Middle frontal gyrus (tissue), 1 donor: ENCODE data around the gene NTMT1.

ENCODE experiments used
- DNase-seq: peaks from one replicate; pipeline ENCODE4 v3.0.0-alpha.2; 2015; ENCODE audit warnings: low spot score; ENCODE audit errors: extremely low spot score

Gene NTMT1

DNA sequence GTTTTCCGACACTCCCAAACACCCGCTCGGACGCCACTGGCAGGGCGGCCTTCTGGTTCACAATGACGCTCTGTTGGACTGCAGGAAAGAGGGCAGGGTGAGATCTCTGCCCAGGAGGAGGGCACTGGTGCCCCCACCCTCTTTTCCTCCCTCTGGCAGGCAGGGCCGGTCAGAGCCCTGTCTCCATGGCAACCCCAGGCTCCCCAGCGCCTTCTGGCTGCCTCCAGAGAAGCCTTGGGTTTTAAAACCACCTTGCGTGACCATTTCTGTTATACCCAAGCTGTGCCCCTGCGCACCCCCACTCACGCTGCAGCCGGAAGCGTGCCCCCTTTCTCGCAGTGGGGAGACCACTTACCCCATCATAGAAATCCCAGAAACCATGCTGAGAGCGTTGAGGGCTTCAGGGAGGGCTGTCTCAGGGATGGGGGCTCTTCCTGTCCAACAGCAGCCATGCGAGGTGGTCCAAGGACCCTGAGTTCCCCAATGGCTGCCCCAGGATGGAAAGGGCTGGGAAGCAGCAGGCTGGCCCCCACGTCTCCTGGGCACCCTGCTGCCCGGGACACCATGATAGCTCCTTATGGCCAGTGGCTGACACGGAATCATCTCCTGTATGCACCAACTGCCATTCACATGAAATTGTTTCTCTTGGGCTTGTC, 12.3 kb upstream of the NTMT1 start:
- peak; percentile 73 for DNase-seq

DNA sequence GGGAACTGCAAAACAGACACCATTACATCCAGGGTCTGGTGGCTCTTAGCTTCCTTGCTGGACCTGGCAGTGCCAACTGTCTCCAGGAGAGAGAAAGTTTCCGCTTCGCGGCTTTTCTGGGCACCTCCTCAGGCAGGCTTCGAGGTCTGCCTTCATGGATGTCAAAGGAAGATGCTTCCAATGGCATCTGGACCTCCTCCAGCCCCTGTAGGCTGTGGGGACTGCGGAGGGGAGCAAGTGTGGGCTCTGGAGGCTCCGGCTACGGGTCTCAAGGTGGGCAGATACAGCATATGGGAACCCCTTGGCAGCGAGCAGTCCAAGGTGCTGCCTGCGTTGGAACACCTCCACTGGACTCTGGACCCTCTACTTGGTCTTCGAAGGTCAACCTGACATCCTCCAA, 11.0 kb upstream of the NTMT1 start:
- no peak for DNase-seq

DNA sequence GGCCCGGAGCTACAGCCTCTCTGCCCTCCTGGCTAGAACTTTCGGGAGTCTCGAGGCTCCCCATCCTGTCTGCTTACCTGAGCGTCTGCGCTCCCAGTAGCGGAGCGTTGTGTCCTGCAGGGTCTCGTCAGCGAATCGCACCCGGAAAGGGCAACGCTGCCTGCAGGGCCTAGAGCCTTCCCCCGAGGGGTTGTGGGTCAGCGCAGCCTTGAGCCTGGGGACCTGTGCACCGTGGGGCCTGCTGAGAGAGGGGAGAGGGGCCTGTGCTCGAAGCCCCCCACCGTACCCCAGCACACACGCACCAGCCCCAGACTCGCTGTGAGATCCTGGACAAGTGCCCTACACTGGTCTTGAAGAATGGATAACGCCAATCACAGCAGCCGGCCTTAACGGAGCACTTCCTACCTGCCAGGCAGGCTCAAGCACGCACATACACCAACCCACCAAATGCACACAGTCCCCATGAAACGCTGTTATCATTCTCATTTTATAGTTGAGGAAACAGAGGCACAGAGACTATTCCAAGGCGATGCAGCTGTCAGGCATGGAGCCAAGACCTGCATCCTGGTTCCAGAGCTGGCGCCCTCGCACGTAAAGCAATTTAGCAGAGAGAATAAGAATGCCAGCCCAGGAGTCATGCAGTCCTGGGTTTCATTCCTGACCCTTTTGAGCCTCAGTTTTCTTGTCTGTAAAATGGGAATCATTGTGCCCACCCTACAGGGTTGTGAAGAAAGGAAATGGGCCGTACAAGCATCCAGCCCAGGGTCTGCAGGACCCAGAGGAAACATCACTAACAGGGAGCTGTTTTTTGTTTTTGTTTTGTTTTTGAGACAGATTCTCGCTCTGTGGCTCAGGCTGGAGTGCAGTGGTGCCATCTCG, 10.3 kb upstream of the NTMT1 start:
- no peak for DNase-seq

DNA sequence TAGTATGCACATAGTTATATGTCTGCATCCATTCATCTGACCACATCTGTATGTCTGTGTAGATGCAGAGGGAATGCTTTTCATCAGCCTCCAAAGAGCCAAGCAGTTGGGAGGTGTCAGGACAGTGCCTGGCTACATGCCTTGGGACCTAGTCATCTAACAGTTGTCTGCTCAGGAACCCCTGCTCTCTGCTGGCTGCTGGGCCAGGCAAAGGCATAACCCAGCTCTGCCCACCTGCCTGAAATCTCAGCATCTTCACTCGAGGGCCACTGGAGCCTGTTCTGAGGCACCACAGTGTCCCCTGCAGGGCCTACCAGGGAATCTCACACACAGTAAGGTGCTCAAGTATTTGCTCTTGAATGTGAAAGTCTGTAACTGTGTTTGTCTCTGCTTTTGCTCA, 8.8 kb upstream of the NTMT1 start:
- no peak for DNase-seq

DNA sequence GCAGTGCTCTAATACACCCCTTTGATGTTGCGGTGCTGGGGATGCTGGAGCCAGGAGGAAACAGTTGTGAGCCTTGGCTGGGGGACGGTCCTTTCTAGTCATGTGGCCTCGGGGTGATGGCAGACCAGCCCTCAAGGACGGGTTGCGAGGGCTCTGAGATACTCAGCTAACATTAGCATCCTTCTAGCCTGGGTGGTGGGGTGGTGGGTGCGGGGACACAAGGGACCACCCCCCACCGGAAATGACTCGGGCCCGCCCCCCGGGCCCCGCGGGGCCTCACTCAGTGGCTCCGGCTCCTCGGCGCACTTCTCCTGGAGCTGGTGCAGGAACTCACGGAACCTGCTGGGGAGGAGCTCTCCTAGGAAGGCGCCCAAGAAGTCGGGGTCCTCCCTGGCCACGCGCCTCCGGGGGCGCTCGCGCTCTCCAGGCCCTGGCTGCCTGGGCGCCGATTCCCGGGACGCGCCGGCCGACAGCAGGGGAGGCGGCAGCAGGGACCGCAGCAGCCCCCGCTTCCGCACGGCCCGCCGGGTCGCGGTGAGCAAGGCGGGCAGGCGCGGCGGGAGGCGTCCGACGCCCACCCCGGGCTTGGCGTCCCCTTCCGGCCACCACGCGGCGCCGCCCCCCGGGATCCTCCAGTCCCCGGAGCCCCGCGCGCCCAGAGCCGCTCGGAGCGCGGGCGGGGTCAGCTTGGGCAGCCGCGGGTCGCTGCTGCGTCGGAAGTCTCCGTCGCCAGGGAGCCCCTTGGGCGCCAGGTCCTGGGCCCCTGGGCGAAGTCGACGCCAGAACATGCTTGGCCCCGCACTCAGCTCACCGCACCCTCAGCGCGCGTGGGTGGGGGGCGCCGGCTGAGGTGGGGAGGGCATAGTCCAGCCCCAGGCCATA, 5.9 kb upstream of the NTMT1 start:
- no peak for DNase-seq

DNA sequence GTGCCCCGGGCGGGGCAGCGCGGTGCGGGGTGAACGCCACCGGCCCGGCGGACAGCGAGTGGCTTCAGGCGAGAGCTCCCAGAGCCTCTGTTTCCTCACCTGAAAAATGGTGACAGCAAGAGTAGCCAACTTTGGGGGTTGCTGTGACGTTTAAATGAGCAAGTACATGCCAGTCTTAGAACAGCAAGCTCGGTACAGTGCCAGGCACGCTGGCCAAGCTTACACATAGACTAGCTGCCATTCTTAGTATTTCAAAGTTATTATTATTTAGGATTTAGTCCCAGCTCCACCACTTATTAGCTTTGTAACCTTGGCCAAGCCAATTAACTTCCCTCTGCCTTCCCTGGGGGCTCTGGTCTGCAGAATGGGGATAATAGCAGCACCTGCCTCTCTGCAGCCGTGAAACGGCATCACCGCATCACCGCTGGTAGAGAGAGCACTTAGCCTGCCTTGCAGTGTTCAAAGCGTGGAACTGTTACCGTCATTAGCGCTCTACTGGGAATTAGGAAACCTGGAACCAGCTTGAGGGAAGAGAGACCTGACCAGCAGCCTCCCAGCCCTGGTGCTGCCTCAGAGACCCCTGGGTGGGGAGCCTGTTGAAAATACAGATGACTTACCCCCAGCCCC, 5.2 kb upstream of the NTMT1 start, which contains the start of gene C9orf50:
C9orf50 (minus strand) TSS at position 433 of the 627 bp plus-strand sequence. CDS start 527 bp downstream, outside the sequence.
- no peak for DNase-seq

DNA sequence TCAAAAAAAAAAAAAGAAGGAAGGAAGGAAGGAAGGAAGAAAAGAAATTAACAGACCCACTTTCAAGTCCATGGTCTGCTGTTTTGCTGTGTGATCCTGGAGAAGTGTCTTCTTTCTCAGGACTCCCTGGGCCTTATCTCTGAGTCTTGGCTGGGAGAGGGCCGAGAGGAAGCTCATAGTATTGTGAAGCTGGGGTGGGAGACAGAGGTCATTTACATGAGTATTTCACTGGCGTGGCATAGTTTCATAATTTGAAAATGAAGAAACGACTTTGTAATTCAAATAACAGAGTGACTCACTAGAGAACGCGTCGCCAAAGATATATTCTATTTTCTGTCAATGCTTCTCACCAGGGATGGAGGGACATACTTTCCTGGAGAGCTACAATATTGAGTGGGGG, 2.6 kb upstream of the NTMT1 start:
- DNase-seq: no peak

DNA sequence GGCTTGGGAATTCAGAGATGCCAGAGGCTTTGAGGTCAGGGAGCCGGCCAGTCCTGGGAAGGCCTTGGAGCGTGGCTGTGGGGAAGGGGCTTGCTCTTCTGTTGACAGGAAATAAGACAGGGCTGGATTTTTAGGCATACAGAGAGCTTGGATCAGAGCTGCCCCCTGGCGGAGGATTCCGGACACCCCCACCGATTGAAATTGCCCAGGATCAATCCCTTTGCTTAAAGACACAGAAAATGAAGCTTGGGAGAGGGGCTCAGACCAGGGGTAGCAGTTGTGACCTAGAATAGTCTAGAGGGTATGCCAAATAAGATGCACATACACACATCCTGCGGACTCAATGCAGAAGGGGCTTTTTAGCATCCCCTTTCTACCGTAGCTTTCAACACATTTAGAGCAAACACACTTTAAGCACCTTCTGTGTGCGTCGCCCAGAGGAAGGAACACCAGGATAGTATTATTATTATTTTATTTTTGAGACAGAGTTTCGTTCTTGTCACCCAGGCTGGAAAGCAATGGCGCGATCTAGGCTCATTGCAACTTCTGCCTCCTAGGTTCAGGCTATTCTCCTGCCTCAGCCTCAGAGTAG, 1.7 kb upstream of the NTMT1 start:
- DNase-seq: no peak

DNA sequence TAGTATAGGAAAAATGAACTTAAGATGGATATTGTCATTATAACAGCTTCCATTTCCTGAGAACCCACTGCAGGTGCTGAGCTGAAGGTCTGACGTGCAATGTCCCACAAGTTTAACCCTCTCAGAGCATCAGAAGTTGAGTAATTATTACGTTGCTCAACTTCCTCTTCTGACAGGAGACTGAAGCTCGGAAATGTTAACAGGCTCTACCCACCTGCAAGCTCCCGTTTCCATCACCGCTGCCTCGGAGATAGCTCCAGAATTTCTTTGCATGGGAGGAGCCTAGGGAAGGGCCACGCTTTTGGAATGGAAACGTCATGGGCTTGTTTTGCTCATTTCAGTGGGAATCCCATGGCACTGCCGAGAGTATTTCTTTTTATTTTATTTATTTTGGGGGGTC, 1.0 kb upstream of the NTMT1 start:
- DNase-seq: no peak

DNA sequence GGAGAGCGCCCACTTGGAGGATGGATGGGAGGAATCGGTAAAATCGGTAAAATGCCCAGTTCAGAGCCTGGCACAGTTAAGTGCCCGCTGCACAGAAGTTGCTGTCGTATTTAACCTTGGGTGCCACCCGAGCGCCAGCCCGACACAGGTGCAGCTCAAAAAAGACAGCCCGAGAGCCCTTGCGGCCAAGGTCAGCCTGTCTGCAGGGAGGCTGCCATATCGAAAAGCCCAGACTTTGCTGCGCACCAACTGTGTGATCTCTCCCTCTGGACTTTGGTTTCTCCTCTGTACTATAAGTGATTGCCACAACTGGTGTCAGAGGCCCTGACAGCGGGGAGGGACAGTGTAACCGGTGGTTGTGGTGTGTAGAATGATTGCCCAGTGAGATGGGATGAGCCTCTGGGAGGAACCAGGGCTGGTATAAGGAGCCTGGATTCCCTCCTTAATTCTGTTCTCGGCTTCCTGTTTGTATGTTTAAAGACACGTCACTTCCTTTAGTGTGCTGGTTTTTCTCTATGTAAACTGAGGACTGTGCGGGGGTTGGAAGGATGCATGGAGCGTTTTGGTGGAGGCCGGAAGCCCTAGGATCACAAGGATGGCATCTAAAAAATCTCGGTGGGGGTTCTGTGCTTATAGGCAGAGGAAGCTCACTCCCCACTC, 792 bp downstream of the NTMT1 start:
- DNase-seq: no peak

DNA sequence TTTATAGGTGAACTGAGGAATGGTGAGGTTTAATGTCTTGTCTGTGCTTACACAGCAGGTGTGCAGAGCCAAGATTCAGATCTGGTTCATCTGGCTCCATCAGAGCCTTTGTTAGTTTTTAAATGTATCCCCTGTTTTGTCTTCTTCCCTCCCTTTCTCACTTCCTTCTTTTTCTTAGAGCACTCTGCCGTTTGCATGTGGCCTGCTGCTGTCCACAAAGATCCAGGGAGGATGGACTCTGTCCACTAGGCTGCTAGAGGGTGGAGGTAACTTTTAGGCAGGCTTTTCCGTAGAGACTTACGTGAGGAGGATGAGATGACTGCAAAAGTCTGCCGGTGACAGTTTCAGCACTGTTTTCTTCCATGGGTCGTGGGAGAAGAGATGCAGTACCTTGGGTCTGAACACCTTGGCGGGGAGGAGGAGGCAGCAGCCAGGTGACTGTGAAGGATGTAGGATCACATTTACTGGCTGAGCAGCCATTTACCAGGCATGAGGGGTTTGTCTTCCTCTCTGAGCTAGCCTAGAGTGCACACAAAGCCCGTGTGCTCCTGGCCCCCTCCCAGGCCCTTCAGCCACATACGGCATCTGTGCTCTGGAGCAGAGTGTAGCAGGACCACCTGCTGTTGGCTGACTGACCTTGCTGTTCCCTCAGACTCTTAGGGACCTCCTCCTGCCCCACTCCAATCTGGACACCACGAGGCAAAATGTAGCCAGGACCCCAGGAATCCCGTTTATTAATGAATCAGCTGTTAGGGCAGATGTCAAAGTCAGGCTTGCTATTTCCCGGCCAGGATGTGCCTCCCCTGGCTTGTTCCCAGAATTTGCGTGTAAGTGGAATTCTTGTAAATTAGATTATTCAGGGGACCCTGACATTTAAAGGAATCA, 1.8 kb downstream of the NTMT1 start:
- no peak for DNase-seq

DNA sequence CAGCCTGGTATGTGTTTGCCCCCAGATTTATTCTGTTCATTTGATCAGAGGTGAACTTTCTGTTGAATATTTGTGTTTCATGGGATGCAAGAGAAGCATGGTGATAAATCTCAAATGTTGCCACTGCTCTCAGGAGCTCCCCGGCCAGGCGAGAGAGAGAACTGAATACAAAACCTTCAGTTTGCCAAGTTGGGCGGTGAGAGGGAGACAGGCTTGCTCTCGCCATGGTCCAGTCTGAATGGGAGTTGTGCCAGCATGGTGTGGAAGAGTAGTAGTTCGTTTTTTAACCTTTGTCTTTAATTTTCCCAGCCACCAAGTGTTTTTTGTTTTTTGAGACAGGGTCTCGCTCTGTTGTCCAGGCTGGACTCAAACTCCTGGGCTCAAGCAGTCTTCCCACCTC, 2.7 kb downstream of the NTMT1 start:
- DNase-seq: no peak

DNA sequence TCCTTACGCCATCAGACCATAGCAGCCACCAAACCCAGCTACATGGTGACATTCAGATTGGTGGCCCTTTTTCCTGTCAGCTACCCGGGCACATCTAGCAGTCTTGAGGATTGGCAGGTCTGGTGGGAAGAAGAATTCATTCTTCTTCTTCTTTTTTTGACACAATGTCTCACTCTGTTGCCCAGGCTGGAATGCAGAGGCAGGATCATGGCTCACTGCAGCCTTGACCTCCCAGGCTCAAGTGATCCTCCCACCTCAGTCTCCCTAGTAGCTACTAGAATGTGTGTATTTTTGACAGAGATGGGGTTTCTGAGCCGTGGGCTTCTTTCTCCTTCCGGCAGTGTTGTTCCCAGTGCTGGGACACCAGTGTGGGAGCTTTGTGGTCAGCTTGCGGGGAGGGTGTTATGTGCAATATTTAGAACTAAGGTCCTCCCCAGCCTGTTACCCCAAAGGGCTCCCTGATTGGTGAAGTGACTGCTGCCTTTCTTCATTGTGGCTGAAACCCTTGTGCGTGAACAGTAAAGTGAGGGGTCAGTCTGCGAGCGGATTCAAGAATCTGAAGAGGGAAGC, 3.4 kb downstream of the NTMT1 start:
- no peak for DNase-seq

DNA sequence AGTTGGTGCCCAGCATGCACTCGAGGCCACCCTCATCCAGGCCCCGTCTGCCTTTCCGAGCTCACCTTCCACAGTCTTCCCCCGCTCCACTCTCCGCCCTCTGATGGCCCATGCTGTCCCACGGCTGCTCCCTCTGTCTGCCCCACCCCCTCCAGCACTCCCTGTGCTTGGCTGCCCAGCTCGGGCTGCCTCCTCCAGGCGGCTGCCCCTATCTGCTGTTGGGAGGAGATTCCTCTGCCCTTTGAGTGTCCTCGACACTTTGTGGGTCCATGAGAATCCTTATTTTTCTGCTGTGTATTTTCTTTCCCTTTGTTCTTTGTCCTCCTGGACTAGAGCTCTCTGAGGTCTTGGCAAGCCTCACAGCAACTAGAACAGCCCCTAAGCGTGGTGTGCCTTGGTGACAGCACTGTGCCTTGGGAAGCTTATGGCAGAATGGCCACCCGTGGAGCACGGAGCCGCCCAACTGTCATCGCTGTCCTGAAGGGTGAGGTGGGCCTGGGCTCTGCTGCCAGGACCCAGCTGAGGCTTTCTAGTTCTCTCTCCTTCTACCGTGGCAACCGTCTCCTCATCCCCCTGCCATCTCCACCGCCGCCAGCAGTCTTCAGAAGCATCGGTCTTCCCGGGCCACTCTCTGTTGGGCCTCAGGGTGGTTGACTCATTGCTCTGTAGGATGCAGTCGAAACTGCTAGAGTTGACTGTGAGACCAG, 5.2 kb downstream of the NTMT1 start:
- DNase-seq: no peak

DNA sequence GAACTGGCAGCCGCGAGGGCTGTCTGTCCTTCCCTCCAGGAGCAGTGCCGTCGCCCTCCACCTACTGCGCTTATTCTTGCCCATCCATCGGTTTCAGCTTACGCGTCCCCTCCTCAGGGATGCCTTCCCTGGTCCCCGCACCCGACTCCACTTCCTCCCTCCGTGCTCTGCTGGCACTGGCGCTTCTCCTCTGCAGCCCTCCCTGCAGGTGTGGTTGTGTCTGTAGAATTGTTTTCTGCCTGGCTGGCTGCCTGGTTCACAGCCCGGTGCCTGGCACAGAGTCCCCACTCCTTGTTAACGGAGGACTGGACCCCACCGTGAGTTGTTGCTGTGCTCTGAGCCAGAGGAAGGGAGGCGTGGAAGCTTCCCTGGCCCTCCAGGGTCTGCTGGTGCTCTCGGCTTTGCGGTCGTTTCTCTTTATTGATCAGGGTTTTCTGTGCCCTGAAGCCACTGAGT, 5.7 kb downstream of the NTMT1 start:
- no peak for DNase-seq

DNA sequence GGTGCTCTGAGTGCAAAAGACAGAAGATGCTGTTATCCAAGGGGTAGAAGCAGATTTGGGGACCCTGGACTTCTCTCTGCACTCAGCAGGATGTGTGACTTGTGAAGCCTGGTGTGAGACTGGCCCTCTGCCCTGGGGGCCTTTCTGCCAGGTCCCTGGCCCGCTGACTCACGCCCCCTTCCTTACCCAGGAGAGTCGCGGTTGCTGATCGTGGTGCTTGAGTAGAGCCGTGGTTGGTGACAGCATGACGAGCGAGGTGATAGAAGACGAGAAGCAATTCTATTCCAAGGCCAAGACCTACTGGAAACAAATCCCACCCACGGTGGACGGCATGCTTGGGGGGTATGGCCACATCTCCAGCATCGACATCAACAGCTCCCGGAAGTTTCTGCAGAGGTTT, 6.5 kb downstream of the NTMT1 start:
- DNase-seq: no peak

DNA sequence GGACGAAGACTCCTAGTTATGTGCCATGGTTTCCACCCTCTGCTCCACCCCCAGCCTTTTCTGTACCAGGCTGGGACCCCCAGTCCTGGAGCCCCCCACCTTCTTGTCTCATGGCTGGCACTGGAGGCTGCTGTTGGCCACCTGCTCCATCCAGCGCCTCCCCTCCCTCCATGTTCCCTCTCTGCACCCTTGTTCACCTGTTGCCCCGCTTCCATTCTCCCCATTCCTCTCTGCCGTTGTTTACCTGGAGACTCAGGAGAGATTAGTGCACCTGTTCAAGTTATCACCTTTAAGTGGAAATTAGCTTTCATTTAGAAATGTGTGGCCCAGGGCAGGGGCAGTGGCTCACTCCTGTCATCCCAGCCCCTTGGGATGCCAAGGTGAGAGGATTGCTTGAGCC, 7.2 kb downstream of the NTMT1 start:
- DNase-seq: no peak

DNA sequence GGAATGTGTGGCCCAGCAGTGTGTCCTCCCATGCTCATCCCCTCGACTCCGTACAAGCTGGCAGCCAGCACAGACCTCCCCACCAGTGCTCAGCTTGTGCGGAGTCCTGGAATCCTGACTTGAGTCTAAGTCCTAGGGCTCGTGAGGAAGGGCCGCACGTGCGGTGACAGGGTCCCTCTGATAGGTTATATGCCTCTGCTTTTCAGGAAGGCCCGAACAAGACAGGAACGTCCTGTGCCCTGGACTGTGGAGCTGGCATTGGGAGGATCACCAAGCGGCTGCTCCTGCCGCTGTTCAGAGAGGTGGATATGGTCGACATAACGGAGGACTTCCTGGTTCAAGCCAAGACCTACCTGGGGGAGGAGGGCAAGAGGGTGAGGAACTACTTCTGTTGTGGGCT, 7.9 kb downstream of the NTMT1 start:
- DNase-seq: no peak
